ENCODE measurements around the gene PATJ. TPM values are rescaled to one million over a fixed set of nuclear protein-coding genes. Genes with fewer than 3 reads are reported as not detected.

Gene PATJ
- total and polyA plus RNA-seq, 2 experiments from 2014 or later, result 35.3 to 68.4 TPM

DNA sequence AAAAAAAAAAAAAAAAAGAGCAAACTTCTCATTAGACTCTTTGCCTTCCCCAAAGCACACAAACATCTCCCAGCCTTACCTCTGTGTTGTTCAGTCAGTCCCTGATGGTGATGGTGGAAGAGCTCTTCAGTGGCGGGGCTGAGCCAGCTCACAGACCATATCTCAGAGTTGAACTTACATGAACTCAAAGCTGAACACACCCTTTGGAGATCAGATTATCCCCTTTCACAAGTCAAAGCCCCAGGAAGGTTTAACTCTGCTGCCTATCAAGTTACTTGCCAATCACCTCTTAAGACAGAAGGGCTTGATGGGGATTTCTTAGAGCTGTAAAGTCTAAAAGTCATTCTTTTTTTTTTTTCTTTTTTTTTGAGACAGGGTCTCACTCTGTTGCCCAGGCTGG lies 397.1 kb downstream of the PATJ start:
- H3K36me3 Mint-ChIP-seq (ENCODE audit: low read depth), result peaks cover 9% of the 10 kb centered on the region
- H3K9me3 Mint-ChIP-seq, result no peaks in the 10 kb centered on the region; the same call in 2 of the 3 replicates
- TF ChIP-seq, protein P1, sequence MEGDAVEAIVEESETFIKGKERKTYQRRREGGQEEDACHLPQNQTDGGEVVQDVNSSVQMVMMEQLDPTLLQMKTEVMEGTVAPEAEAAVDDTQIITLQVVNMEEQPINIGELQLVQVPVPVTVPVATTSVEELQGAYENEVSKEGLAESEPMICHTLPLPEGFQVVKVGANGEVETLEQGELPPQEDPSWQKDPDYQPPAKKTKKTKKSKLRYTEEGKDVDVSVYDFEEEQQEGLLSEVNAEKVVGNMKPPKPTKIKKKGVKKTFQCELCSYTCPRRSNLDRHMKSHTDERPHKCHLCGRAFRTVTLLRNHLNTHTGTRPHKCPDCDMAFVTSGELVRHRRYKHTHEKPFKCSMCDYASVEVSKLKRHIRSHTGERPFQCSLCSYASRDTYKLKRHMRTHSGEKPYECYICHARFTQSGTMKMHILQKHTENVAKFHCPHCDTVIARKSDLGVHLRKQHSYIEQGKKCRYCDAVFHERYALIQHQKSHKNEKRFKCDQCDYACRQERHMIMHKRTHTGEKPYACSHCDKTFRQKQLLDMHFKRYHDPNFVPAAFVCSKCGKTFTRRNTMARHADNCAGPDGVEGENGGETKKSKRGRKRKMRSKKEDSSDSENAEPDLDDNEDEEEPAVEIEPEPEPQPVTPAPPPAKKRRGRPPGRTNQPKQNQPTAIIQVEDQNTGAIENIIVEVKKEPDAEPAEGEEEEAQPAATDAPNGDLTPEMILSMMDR (conservative IDR thresholded peaks at IDR 0.05; ENCODE audit: low read depth in 2 of 2), result no peak

DNA sequence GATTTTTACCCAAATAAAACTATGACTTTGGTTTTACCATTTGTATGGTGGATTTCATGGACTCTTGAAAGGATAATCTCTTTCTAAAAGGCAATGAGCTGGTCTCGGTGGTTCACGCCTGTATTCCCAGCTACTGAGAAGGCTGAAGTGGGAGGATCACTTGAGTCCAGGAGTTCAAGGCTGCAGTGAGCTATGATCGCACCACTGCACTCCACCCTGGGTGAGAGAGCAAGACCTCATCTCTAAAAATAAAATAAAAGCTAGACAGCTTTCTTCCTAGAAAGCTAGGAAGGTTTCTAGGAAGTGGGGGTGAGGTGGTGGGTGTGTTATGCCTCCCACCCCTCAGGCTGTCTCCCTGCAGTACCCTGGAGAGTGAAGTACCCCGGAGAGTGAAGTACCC lies 398.4 kb downstream of the PATJ start:
- DNase-seq (ENCODE audit: low spot score), result no peak
- Mint-ChIP-seq H3K9me3 (no peaks in the 10 kb centered on the region; the same call in 2 of the 3 replicates), H3K27me3 (ENCODE audit: insufficient read depth, low read depth, poor library complexity) (peaks cover 2% of the 10 kb centered on the region), H3K4me1 (peaks cover 11% of the 10 kb centered on the region), H3K4me3 (no peak overlapping the region), H3K27ac (no peak overlapping the region), H3K36me3 (ENCODE audit: low read depth) (peaks cover 9% of the 10 kb centered on the region)
- no peaks in the 10 kb centered on the region for H4K20me1 ChIP-seq (replicated peaks; ENCODE audit: insufficient read depth)
- H3K36me3 ChIP-seq (ENCODE audit: insufficient read depth), result no peaks in the 10 kb centered on the region
- no peaks in the 10 kb centered on the region for H3K27me3 ChIP-seq (ENCODE audit: insufficient read depth)
- H2AFZ ChIP-seq, result no peak overlapping the region
- no peaks in the 10 kb centered on the region for H3F3A ChIP-seq (replicated peaks; ENCODE audit: low read depth)
- no peaks in the 10 kb centered on the region for H3K79me2 ChIP-seq (replicated peaks; ENCODE audit: insufficient read depth)
- peaks cover 11% of the 10 kb centered on the region for H3K4me1 ChIP-seq (ENCODE audit: insufficient read depth)
- H3K27ac ChIP-seq (ENCODE audit: low read depth), result no peak overlapping the region
- ATAC-seq, result no peak
- no peak overlapping the region for H3K4me3 ChIP-seq
- H3K9me2 ChIP-seq (ENCODE audit: insufficient read depth), result no peaks in the 10 kb centered on the region
- H3K4me2 ChIP-seq, result no peak overlapping the region
- no peak for TF ChIP-seq POLR2AphosphoS5 (IDR thresholded peaks at IDR 0.05; ENCODE audit: low read depth)
- TF ChIP-seq, protein P2, sequence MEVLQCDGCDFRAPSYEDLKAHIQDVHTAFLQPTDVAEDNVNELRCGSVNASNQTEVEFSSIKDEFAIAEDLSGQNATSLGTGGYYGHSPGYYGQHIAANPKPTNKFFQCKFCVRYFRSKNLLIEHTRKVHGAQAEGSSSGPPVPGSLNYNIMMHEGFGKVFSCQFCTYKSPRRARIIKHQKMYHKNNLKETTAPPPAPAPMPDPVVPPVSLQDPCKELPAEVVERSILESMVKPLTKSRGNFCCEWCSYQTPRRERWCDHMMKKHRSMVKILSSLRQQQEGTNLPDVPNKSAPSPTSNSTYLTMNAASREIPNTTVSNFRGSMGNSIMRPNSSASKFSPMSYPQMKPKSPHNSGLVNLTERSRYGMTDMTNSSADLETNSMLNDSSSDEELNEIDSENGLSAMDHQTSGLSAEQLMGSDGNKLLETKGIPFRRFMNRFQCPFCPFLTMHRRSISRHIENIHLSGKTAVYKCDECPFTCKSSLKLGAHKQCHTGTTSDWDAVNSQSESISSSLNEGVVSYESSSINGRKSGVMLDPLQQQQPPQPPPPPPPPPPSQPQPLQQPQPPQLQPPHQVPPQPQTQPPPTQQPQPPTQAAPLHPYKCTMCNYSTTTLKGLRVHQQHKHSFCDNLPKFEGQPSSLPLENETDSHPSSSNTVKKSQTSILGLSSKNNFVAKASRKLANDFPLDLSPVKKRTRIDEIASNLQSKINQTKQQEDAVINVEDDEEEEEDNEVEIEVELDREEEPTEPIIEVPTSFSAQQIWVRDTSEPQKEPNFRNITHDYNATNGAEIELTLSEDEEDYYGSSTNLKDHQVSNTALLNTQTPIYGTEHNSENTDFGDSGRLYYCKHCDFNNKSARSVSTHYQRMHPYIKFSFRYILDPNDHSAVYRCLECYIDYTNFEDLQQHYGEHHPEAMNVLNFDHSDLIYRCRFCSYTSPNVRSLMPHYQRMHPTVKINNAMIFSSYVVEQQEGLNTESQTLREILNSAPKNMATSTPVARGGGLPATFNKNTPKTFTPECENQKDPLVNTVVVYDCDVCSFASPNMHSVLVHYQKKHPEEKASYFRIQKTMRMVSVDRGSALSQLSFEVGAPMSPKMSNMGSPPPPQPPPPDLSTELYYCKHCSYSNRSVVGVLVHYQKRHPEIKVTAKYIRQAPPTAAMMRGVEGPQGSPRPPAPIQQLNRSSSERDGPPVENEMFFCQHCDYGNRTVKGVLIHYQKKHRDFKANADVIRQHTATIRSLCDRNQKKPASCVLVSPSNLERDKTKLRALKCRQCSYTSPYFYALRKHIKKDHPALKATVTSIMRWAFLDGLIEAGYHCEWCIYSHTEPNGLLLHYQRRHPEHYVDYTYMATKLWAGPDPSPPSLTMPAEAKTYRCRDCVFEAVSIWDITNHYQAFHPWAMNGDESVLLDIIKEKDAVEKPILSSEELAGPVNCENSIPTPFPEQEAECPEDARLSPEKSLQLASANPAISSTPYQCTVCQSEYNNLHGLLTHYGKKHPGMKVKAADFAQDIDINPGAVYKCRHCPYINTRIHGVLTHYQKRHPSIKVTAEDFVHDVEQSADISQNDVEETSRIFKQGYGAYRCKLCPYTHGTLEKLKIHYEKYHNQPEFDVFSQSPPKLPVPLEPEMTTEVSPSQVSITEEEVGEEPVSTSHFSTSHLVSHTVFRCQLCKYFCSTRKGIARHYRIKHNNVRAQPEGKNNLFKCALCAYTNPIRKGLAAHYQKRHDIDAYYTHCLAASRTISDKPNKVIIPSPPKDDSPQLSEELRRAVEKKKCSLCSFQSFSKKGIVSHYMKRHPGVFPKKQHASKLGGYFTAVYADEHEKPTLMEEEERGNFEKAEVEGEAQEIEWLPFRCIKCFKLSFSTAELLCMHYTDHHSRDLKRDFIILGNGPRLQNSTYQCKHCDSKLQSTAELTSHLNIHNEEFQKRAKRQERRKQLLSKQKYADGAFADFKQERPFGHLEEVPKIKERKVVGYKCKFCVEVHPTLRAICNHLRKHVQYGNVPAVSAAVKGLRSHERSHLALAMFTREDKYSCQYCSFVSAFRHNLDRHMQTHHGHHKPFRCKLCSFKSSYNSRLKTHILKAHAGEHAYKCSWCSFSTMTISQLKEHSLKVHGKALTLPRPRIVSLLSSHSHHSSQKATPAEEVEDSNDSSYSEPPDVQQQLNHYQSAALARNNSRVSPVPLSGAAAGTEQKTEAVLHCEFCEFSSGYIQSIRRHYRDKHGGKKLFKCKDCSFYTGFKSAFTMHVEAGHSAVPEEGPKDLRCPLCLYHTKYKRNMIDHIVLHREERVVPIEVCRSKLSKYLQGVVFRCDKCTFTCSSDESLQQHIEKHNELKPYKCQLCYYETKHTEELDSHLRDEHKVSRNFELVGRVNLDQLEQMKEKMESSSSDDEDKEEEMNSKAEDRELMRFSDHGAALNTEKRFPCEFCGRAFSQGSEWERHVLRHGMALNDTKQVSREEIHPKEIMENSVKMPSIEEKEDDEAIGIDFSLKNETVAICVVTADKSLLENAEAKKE (CRISPR knock-in tag; IDR thresholded peaks at IDR 0.05), result no peak

More for the DNA sequence above, 397.1 kb downstream of the PATJ start:
- Histone ChIP-seq H3K27me3 (ENCODE audit: insufficient read depth) (no peaks in the 10 kb centered on the region), H3K4me3 (no peak overlapping the region), H4K20me1 (replicated peaks; ENCODE audit: insufficient read depth) (no peaks in the 10 kb centered on the region), H3K79me2 (replicated peaks; ENCODE audit: insufficient read depth) (no peaks in the 10 kb centered on the region), H2AFZ (no peak overlapping the region), H3K27ac (ENCODE audit: low read depth) (no peak overlapping the region), H3K36me3 (ENCODE audit: insufficient read depth) (no peaks in the 10 kb centered on the region), H3K4me1 (ENCODE audit: insufficient read depth) (peaks cover 11% of the 10 kb centered on the region), H3F3A (replicated peaks; ENCODE audit: low read depth) (no peaks in the 10 kb centered on the region), H3K4me2 (no peak overlapping the region), H3K9me2 (ENCODE audit: insufficient read depth) (no peaks in the 10 kb centered on the region)
- no peak overlapping the region for H3K27ac Mint-ChIP-seq
- no peak for ATAC-seq
- H3K27me3 Mint-ChIP-seq (ENCODE audit: insufficient read depth, low read depth, poor library complexity), result peaks cover 2% of the 10 kb centered on the region
- H3K4me1 Mint-ChIP-seq, result peaks cover 11% of the 10 kb centered on the region
- no peak for DNase-seq (ENCODE audit: low spot score)
- no peak overlapping the region for H3K4me3 Mint-ChIP-seq
